Muscle layer of duodenum (tissue), 2 donors: ENCODE results near the gene NSUN2.

ENCODE experiments used
- H3K27ac ChIP-seq: one replicate; pipeline ENCODE4 v1.7.0; 2013; ENCODE audit warnings: mild to moderate bottlenecking, low read length
- H3K27me3 ChIP-seq: one replicate; pipeline ENCODE4 v1.7.0; 2013; ENCODE audit warnings: low read depth, mild to moderate bottlenecking, control low read depth, low read length
- H3K36me3 ChIP-seq, 2 donors: one replicate each; pipeline ENCODE4 v1.7.0; 2013; ENCODE audit warnings: low read length in 2 of 2, control low read depth in 1 of 2, mild to moderate bottlenecking in 1 of 2; ENCODE audit not compliant: insufficient read depth in 2 of 2, control insufficient read depth in 1 of 2
- H3K4me1 ChIP-seq, 2 donors: one replicate each; pipeline ENCODE4 v1.7.0; 2013; ENCODE audit warnings: low read length in 2 of 2, mild to moderate bottlenecking in 2 of 2, control low read depth in 1 of 2, moderate library complexity in 1 of 2; ENCODE audit not compliant: insufficient read depth in 2 of 2, control insufficient read depth in 1 of 2
- H3K4me3 ChIP-seq, 2 donors: one replicate each; pipeline ENCODE4 v1.7.0; 2013; ENCODE audit warnings: low read length in 2 of 2, low read depth in 1 of 2, mild to moderate bottlenecking in 1 of 2
- H3K9me3 ChIP-seq, 2 donors: one replicate each; pipeline ENCODE4 v1.7.0; 2013; ENCODE audit warnings: low read length in 2 of 2, control low read depth in 1 of 2, mild to moderate bottlenecking in 1 of 2; ENCODE audit not compliant: control insufficient read depth in 1 of 2
- donor health status: healthy.

NSUN2 gene

DNA sequence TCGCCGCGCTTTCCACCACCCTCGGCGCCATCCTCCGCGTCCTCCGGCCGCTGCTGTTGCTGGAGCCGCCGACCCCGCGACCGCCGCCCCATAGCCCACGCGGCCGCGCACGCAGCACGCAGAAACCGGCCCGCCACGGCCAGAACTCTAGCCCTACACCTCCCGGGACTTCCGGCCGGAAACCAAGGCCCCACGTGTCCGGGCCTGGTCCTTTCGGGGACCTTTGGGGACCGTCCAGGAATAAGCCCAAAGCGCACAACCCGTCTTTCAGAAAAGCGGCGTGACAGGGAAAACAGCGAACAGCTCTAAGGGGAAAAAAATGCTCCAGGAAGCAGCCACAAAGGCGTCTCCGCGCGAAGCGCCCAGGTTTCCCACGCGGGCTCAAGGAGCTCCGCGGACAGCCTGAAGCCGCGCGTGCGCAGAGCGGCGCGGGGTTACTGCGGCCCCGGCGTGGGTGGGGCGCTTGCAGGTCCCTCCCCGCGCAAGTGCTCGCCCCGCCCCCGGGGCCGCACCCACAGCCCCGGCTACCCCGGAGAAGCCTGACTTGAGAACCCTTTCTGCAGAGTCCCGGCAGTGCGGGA lies at the start of gene NSUN2, which contains the start of gene SRD5A1:
Gene NSUN2 (minus strand): TSS at position 157 of the 581 bp plus-strand sequence. CDS start 65 bp downstream, at position 92.
Gene SRD5A1 (plus strand): TSS at position 553 of the 581 bp plus-strand sequence. CDS start 137 bp downstream, outside the sequence.
- no peaks in the 10 kb centered on the region for H3K27me3 ChIP-seq

DNA sequence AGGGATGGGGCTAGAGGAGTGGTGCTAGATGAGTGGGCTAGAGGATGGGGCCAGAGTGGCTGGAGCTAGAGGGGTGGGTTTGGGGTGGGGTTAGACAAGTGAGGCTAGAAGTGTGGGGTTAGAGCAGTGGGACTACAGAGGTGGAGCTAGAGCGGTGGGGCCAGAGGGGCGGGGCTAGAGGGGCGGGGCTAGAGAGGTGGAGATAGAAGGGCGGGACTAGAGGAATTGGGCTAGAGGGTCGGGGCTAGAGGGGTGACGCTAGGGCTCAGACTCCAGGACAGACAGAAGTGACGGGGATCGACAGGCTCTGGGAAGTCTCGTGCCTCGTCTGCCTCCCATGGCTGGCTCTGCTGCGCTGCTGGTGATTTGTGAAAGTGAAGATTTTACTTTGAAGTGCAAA lies 49.4 kb upstream of the NSUN2 start:
- no peak overlapping the region for H3K27ac ChIP-seq
- no peaks in the 10 kb centered on the region for H3K4me1 ChIP-seq
- H3K27me3 ChIP-seq, result no peaks in the 10 kb centered on the region
- H3K9me3 ChIP-seq, result no peaks in the 10 kb centered on the region
- no peaks in the 10 kb centered on the region for H3K36me3 ChIP-seq
- H3K4me3 ChIP-seq, result no peak overlapping the region

More for the DNA sequence above, at the start of gene NSUN2, which contains the start of gene SRD5A1:
- Histone ChIP-seq H3K27ac (peak within 1 kb of the TSS; percentile 91), H3K4me3 (peak within 1 kb of the TSS; percentile 97), H3K36me3 (peaks cover 16 to 30% of the 10 kb centered on the region in 2 donors), H3K9me3 (no peaks in the 10 kb centered on the region), H3K4me1 (peaks cover 14 to 33% of the 10 kb centered on the region in 2 donors)

DNA sequence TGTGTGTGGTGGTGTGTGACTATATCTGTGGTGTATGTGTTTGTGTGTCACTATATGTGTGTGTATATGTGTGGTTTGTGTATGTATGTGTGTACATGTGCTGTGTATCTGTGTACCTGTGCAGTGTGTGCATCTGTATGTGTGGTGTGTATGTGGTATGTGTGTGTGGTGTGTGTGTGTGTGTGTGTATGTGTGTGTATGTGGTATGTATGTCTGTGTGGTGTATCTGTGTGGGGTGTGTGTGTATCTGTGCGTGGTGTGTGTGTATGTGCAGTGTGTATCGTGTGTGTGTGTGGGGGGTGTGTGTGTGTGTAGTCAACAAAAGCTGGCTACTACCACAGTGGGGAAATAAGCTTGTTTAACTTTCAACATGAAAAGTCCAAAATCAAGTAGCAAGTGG lies 48.8 kb upstream of the NSUN2 start:
- Histone ChIP-seq H3K36me3 (no peaks in the 10 kb centered on the region), H3K4me3 (no peak overlapping the region), H3K4me1 (no peaks in the 10 kb centered on the region)

DNA sequence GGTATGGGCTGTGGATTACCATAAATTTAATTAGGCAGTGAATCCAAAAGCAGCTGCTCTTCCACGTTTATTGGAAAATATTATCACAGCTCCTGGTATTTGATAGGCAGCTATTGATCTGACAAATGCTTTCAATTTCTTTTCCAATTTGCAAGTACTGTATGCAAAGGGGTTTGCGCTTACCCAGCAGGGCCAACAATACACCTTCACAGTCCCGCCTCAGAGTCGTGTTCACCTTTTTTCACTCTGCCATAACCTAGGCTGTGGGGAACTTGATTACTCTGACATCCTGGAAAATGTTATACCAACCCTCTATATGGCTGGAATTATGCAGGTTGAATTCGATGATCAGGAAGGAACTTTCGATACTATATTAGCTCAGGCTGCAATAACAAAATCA lies 48.1 kb upstream of the NSUN2 start:
- Histone ChIP-seq H3K9me3 (no peaks in the 10 kb centered on the region), H3K36me3 (no peaks in the 10 kb centered on the region), H3K27ac (no peak overlapping the region), H3K4me1 (no peaks in the 10 kb centered on the region), H3K27me3 (no peaks in the 10 kb centered on the region), H3K4me3 (no peak overlapping the region)

More for the DNA sequence above, 48.8 kb upstream of the NSUN2 start:
- H3K9me3 ChIP-seq, result no peaks in the 10 kb centered on the region
- no peak overlapping the region for H3K27ac ChIP-seq
- H3K27me3 ChIP-seq, result no peaks in the 10 kb centered on the region

DNA sequence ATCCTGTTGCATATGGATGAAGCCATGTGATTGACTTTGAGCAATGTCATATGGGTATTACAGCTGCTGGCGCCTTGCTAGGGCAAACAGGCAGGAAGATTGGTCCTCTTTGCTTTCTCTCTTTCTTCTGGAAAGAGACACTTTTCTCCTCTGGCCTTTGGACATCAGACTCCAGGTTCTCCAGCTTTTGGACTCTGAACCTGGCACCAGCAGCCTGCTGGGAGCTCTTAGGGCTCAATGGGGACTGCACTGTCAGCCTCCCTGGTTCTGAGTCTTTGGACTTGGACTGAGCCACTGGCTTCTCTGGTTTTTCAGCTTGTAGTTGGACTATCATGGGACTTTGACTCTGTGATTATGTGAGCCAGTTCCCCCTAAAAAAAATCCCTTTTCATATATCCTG lies 45.5 kb upstream of the NSUN2 start:
- no peaks in the 10 kb centered on the region for H3K36me3 ChIP-seq
- no peak overlapping the region for H3K27ac ChIP-seq
- H3K27me3 ChIP-seq, result no peaks in the 10 kb centered on the region
- no peaks in the 10 kb centered on the region for H3K4me1 ChIP-seq
- peaks cover 0 to under 1% of the 10 kb centered on the region in 2 donors for H3K9me3 ChIP-seq
- H3K4me3 ChIP-seq, result no peak overlapping the region

DNA sequence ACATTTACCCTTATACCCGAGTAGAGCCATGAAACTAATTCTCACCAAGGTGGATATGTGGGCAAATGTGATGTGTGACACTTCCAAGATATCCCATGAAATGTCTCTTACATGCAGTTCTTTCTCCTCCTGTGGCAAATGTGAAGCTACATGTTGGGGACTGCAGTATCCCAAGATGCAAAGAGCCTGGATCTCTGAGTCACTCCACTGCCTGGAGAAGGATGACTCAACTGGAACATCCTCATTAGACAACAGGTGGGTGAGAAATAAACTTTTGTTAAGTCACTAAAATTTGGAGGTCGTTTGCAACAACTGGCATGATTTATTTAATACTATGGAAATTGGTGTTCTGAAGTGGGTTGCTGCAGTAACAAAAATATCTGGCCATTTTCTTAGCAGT lies 43.9 kb upstream of the NSUN2 start:
- H3K4me1 ChIP-seq, result no peaks in the 10 kb centered on the region
- H3K27me3 ChIP-seq, result no peaks in the 10 kb centered on the region
- no peaks in the 10 kb centered on the region for H3K36me3 ChIP-seq
- H3K9me3 ChIP-seq, result peaks cover 4 to 7% of the 10 kb centered on the region in 2 donors
- no peak overlapping the region for H3K4me3 ChIP-seq
- no peak overlapping the region for H3K27ac ChIP-seq

DNA sequence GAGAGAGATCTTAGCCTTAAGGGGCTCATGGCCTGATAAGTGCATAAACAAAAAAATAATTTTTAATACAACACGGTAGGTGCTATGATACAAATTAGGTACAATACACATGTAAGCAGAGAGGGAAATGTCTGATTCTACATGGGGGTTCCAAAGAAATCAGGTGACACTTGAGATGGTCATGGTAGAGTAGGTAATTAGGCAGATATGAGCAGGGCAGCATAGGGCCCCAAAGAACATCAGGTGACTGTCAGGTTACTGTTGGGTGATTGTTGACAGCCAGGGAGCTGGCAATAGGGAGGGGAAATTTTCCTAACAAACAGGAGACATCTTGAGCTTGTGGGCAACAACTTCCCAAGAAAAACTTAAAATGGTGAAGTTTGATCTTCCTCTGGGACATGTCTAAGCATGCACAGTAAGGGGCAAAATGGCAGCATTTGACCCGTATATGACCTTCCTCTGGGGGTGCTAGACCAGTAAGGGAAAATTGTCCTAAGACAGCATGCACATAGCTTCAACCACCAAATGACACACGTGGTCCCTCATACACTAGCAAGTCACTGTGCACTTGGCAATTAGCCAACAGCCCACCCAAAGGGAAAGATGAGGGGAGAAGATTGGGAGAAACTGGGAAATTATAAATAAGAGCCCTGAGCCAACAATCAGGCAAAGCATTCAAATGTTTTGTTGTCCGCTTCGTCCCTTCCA lies 43.1 kb upstream of the NSUN2 start:
- no peak overlapping the region for H3K27ac ChIP-seq

DNA sequence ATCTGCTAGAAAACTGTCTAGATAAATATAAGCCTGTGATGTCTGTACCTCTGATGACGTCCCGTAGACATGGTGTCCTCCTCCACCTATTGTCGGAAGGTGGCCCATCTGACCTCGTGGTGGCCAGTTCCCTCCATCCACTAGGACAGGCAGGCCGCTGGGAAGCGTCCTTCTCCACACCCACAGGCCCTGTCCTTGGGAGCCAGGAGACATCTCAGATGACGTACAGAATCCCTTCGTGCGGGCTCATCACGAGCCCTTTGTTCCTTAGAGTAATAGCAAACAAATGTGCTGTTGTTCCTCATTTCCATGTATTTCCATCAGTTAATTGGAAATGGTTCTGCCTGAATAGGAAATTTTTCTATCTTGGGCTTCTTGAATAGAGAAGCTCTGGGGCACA lies 42.0 kb upstream of the NSUN2 start:
- H3K27ac ChIP-seq, result no peak overlapping the region
- H3K27me3 ChIP-seq, result no peaks in the 10 kb centered on the region
- H3K9me3 ChIP-seq, result peaks cover 4 to 7% of the 10 kb centered on the region in 2 donors
- no peaks in the 10 kb centered on the region for H3K4me1 ChIP-seq
- peaks cover 0 to 8% of the 10 kb centered on the region in 2 donors for H3K36me3 ChIP-seq
- no peak overlapping the region for H3K4me3 ChIP-seq

More for the DNA sequence above, 43.1 kb upstream of the NSUN2 start:
- no peak overlapping the region for H3K4me3 ChIP-seq
- no peaks in the 10 kb centered on the region for H3K36me3 ChIP-seq
- H3K27me3 ChIP-seq, result no peaks in the 10 kb centered on the region
- peaks cover 4 to 7% of the 10 kb centered on the region in 2 donors for H3K9me3 ChIP-seq
- no peaks in the 10 kb centered on the region for H3K4me1 ChIP-seq

DNA sequence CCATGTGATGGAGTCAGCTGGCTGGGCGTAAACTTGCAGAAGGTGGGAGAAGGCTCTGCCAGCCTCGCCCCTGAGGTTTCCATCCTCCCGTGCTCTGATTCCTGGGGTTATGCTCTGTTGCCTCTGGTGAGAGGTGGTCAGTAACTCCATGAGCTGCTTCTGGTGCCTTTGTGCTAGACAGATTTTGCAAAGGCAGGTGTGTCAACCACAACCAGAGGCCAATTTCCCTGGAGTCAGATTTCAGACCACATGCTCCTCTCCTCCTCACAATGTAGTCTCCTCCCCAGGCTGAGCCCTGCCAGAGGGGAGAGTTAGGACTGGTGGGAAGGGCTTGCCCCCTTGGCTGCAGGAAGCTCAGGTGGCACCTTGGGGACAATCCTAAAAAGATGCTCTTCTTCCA lies 41.6 kb upstream of the NSUN2 start:
- peaks cover 0 to 12% of the 10 kb centered on the region in 2 donors for H3K36me3 ChIP-seq
- H3K9me3 ChIP-seq, result peaks cover 4 to 7% of the 10 kb centered on the region in 2 donors
- no peaks in the 10 kb centered on the region for H3K4me1 ChIP-seq
- no peak overlapping the region for H3K27ac ChIP-seq
- no peak overlapping the region for H3K4me3 ChIP-seq
- no peaks in the 10 kb centered on the region for H3K27me3 ChIP-seq

DNA sequence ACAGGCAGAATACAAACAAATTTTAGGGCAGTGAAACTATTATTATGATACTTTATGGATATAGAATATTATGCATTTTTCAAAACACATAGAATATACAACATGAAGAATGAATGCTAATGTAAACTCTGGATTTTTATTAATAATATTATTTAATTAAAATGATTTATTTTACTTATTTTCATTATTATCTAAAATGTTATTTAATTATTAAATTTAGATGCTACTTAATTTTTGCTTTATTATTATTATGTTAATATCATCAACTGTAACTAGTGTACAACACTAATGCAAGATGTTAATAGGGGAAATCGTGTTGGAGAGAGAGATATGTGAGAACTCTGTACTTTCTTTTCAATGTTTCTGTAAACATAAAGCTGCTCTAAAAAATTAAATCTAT lies 41.1 kb upstream of the NSUN2 start:
- Histone ChIP-seq H3K36me3 (peaks cover 0 to 12% of the 10 kb centered on the region in 2 donors), H3K4me1 (no peaks in the 10 kb centered on the region), H3K4me3 (no peak overlapping the region), H3K9me3 (peaks cover 4 to 7% of the 10 kb centered on the region in 2 donors), H3K27me3 (no peaks in the 10 kb centered on the region), H3K27ac (no peak overlapping the region)

DNA sequence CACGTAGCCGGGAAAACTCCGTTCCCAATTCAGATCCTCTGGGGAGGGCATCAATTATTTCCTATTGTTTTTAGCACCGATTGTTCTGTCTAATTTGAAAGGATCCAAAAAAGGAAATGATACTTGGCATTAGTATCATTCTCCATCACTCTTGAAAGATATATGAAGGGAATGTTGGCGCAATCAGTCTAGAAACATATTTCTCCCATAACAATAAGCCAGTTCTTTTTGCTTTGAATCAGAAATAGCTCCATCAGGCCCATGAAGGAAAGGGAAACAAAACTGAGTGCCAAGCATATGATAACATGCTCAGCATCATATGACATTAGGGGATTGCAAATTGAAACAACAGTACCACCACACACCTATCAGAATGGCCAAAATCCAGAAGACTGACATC lies 40.2 kb upstream of the NSUN2 start:
- H3K4me3 ChIP-seq, result no peak overlapping the region
- H3K4me1 ChIP-seq, result no peaks in the 10 kb centered on the region
- H3K9me3 ChIP-seq, result peaks cover 4 to 7% of the 10 kb centered on the region in 2 donors
- H3K36me3 ChIP-seq, result peaks cover 0 to 18% of the 10 kb centered on the region in 2 donors
- no peak overlapping the region for H3K27ac ChIP-seq
- H3K27me3 ChIP-seq, result no peaks in the 10 kb centered on the region
